Measurements from ENCODE around the gene E2F4. TPM values are rescaled to one million over a fixed set of nuclear protein-coding genes. Genes with fewer than 3 reads are reported as not detected.

Gene E2F4
- total and polyA plus RNA-seq, 9 of the 15 experiments (the other 6 are each of a cell fraction or from before 2014, with no cell fraction given), result 9.7 to 139 (median 106) TPM

DNA sequence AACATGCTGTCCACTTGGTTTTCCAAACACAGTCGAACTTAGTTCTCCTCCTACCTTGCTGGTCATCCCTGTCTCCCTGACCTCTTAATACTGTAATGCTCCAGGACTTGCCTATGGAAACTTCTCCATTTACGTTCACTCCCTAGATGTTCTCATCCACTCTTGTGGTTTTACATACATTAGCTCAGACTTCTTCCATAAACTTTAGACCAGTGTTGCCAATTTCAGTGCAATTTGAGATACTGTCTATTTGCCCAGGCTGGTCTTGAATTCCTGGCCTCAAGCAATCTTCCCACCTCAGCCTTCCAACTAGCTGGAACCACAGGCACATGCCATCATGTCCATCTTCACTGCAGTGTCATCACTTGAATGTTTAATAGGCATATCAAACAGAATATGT, 9.7 kb upstream of the E2F4 start:
- in situ Hi-C loops (cut with MboI), result no loop called here
- CTCF ChIA-PET (ENCODE audit: low intra/inter-chr PET ratio), result no interaction called here
- peak; percentile 60 for FAIRE-seq
- no peaks in the 10 kb centered on the region for H3K9me1 ChIP-seq (ENCODE audit: control insufficient read depth, insufficient read depth, low read length)
- BruUV-seq (replicated peaks), result TSS peak; percentile 59
- DNase-seq (ENCODE audit: extremely low read depth in 1 of 4, low spot score in 3 of 4), result no peak
- ATAC-seq, result no peak
- H3K4me1 ChIP-seq (replicated peaks in 1 of 2; ENCODE audit: control insufficient read depth in 2 of 2, insufficient read depth in 2 of 2, low read length in 2 of 2), result peaks cover 13 to 56% of the 10 kb centered on the region in 2 experiments
- no peak overlapping the region for H2AFZ ChIP-seq (ENCODE audit: low read depth, low read length)
- peaks cover 11% of the 10 kb centered on the region for H4K20me1 ChIP-seq (replicated peaks; ENCODE audit: control insufficient read depth, insufficient read depth, low read length)
- H3K27ac ChIP-seq (ENCODE audit: extremely low read depth, low read depth, low read length), result no peak overlapping the region
- peaks cover 14% of the 10 kb centered on the region for H3K79me2 ChIP-seq (ENCODE audit: control insufficient read depth, insufficient read depth, low read length)
- POLR2A ChIA-PET, result interaction anchor here (0.6 to 1.5 kb wide), 3 partner anchors 9 to 263 kb away, joined by 3 read pairs; no protein-coding TSS in a partner anchor
- intact Hi-C loops (cut with micrococcal nuclease), result loop anchor here (10.0 kb wide), 2 partner anchors 167 to 227 kb away; no protein-coding TSS in a partner anchor
- TF ChIP-seq, protein P1, sequence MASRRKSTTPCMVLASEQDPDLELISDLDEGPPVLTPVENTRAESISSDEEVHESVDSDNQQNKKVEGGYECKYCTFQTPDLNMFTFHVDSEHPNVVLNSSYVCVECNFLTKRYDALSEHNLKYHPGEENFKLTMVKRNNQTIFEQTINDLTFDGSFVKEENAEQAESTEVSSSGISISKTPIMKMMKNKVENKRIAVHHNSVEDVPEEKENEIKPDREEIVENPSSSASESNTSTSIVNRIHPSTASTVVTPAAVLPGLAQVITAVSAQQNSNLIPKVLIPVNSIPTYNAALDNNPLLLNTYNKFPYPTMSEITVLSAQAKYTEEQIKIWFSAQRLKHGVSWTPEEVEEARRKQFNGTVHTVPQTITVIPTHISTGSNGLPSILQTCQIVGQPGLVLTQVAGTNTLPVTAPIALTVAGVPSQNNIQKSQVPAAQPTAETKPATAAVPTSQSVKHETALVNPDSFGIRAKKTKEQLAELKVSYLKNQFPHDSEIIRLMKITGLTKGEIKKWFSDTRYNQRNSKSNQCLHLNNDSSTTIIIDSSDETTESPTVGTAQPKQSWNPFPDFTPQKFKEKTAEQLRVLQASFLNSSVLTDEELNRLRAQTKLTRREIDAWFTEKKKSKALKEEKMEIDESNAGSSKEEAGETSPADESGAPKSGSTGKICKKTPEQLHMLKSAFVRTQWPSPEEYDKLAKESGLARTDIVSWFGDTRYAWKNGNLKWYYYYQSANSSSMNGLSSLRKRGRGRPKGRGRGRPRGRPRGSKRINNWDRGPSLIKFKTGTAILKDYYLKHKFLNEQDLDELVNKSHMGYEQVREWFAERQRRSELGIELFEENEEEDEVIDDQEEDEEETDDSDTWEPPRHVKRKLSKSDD (conservative IDR thresholded peaks at IDR 0.05; ENCODE audit: low read length), result no peak
- TF ChIP-seq, protein P2, sequence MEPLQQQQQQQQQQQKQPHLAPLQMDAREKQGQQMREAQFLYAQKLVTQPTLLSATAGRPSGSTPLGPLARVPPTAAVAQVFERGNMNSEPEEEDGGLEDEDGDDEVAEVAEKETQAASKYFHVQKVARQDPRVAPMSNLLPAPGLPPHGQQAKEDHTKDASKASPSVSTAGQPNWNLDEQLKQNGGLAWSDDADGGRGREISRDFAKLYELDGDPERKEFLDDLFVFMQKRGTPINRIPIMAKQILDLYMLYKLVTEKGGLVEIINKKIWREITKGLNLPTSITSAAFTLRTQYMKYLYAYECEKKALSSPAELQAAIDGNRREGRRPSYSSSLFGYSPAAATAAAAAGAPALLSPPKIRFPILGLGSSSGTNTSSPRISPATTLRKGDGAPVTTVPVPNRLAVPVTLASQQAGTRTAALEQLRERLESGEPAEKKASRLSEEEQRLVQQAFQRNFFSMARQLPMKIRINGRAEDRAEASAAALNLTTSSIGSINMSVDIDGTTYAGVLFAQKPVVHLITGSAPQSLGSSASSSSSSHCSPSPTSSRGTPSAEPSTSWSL (CRISPR knock-in tag; IDR thresholded peaks at IDR 0.05; ENCODE audit: borderline replicate concordance), result no peak
- no peak for TF ChIP-seq RBM39 (optimal IDR thresholded peaks at IDR 0.05; ENCODE audit: low read depth, low read length)
- TF ChIP-seq, protein P3, sequence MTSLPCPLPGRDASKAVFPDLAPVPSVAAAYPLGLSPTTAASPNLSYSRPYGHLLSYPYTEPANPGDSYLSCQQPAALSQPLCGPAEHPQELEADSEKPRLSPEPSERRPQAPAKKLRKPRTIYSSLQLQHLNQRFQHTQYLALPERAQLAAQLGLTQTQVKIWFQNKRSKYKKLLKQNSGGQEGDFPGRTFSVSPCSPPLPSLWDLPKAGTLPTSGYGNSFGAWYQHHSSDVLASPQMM (CRISPR knock-in tag; IDR thresholded peaks at IDR 0.05), result no peak
- TF ChIP-seq, protein P4, sequence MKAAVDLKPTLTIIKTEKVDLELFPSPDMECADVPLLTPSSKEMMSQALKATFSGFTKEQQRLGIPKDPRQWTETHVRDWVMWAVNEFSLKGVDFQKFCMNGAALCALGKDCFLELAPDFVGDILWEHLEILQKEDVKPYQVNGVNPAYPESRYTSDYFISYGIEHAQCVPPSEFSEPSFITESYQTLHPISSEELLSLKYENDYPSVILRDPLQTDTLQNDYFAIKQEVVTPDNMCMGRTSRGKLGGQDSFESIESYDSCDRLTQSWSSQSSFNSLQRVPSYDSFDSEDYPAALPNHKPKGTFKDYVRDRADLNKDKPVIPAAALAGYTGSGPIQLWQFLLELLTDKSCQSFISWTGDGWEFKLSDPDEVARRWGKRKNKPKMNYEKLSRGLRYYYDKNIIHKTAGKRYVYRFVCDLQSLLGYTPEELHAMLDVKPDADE (conservative IDR thresholded peaks at IDR 0.05; ENCODE audit: control insufficient read depth, low read depth, low read length), result no peak
- H3K4me2 ChIP-seq (ENCODE audit: insufficient read depth, low read length), result peak overlapping the region; percentile 99
- no peaks in the 10 kb centered on the region for H3K27me3 ChIP-seq (ENCODE audit: control insufficient read depth in 2 of 2, insufficient read depth in 2 of 2, low read length in 2 of 2)
- 47% methylated on average over 2 of the region's 2 CpGs for WGBS (ENCODE audit: insufficient coverage, low coverage, missing lambda C conversion rate)
- H3K4me3 ChIP-seq, result 0 out of 2 replicates have a peak overlapping the region, but pooled peaks have one; percentile 61
- no peaks in the 10 kb centered on the region for H3K9me3 ChIP-seq (replicated peaks; ENCODE audit: control insufficient read depth, insufficient read depth, low read depth, low read length)
- H3K9ac ChIP-seq (ENCODE audit: insufficient read depth in 1 of 2, low read depth in 2 of 2, low read length in 2 of 2), result peak overlapping the region in 1 of 2 experiments; percentile 81; a peak in 1 of 4 replicates
- H3K36me3 ChIP-seq (ENCODE audit: control insufficient read depth, insufficient read depth, low read length), result no peaks in the 10 kb centered on the region
